GM18511 (cell line): ENCODE data around the gene PITPNM1.
"Not testable (repeated sequence)": the region's sequence is repeated elsewhere in the genome, so short reads cannot be mapped to it uniquely, and the experiment has no call there.

Experiments used
- ATAC-seq: cut with Tn5 transposase; IDR thresholded peaks from one replicate; pipeline ENCODE4 v1.9.1; 2021; ENCODE audit warnings: mild to moderate bottlenecking, moderate library complexity; ENCODE audit not compliant: unreplicated experiment

The PITPNM1 gene

GRCh38 chr11:67523556-67524479, 18.7 kb upstream of the PITPNM1 start:
- no peak for ATAC-seq

- ATAC-seq: no peak
Observed at GRCh38 chr11:67522844-67523555, 17.8 kb upstream of the PITPNM1 start, which contains the start of gene CABP2. Gene CABP2, minus strand, starts transcription at chr11:67523446. Its CDS starts 120 bp downstream, at chr11:67523326.

- no peak for ATAC-seq
Observed at GRCh38 chr11:67522338-67522737, 17.2 kb upstream of the PITPNM1 start.

- ATAC-seq: no peak
Observed at GRCh38 chr11:67521924-67522323, 16.8 kb upstream of the PITPNM1 start.

GRCh38 chr11:67520856-67521824, 16.0 kb upstream of the PITPNM1 start:
- ATAC-seq: no peak

- ATAC-seq: no peak
Observed at GRCh38 chr11:67519726-67520125, 14.6 kb upstream of the PITPNM1 start.

GRCh38 chr11:67517784-67518552, 12.8 kb upstream of the PITPNM1 start:
- no peak for ATAC-seq

GRCh38 chr11:67516806-67517205, 11.6 kb upstream of the PITPNM1 start:
- ATAC-seq: no peak

- ATAC-seq: no peak
Observed at GRCh38 chr11:67514116-67514515, 9.0 kb upstream of the PITPNM1 start.

GRCh38 chr11:67511558-67511957, 6.4 kb upstream of the PITPNM1 start:
- not testable (repeated sequence) for ATAC-seq

- ATAC-seq: no peak
Observed at GRCh38 chr11:67510023-67510345, 4.8 kb upstream of the PITPNM1 start.

GRCh38 chr11:67508486-67509121, 3.4 kb upstream of the PITPNM1 start:
- ATAC-seq: peak; percentile 45

- peak; percentile 76 for ATAC-seq
Observed at GRCh38 chr11:67507864-67508485, 2.8 kb upstream of the PITPNM1 start, which contains the start of gene CDK2AP2. Gene CDK2AP2, minus strand, starts transcription at chr11:67508162. Its CDS starts 80 bp downstream, at chr11:67508082.

- no peak for ATAC-seq
Observed at GRCh38 chr11:67507242-67507863, 2.2 kb upstream of the PITPNM1 start.

GRCh38 chr11:67506426-67507051, 1.4 kb upstream of the PITPNM1 start:
- ATAC-seq: no peak

- ATAC-seq: peak; percentile 24
Observed at GRCh38 chr11:67505605-67506396, 638 bp upstream of the PITPNM1 start.
